ENCODE measurements around the gene HUNK. TPM values are rescaled to one million over a fixed set of nuclear protein-coding genes. Genes with fewer than 3 reads are reported as not detected.

The HUNK gene
- total RNA-seq, 1 donor from 2014 or later = 1.9 TPM

GRCh38 chr21:31930001-31930400 lies 57.2 kb downstream of the HUNK start:
- DNase-seq = no peak
- no peak overlapping the region for H3K4me3 ChIP-seq
- no peaks in the 10 kb centered on the region for H3K36me3 ChIP-seq
- H3K9me3 ChIP-seq = no peaks in the 10 kb centered on the region
- no peak overlapping the region for H3K27ac ChIP-seq
- H3K27me3 ChIP-seq (ENCODE audit: low read depth) = no peaks in the 10 kb centered on the region
- no peak for ATAC-seq
- intact Hi-C loops (cut with DNase I) = no loop called here
- no peaks in the 10 kb centered on the region for H3K4me1 ChIP-seq
- TF ChIP-seq CTCF (IDR thresholded peaks at IDR 0.05) = no peak

GRCh38 chr21:31931644-31932469 lies 59.0 kb downstream of the HUNK start:
- DNase-seq = no peak
- Histone ChIP-seq H3K9me3 (no peaks in the 10 kb centered on the region), H3K36me3 (no peaks in the 10 kb centered on the region), H3K27ac (no peak overlapping the region), H3K4me3 (no peak overlapping the region), H3K4me1 (no peaks in the 10 kb centered on the region), H3K27me3 (ENCODE audit: low read depth) (no peaks in the 10 kb centered on the region)
- ATAC-seq = peak in 1 of 2 donors; percentile 41
- no peak for TF ChIP-seq CTCF (IDR thresholded peaks at IDR 0.05)
- intact Hi-C loops (cut with DNase I) = no loop called here

GRCh38 chr21:31932470-31932764 lies 59.6 kb downstream of the HUNK start:
- no peak overlapping the region for H3K4me3 ChIP-seq
- no peak for TF ChIP-seq CTCF (IDR thresholded peaks at IDR 0.05)
- no peaks in the 10 kb centered on the region for H3K4me1 ChIP-seq
- no peaks in the 10 kb centered on the region for H3K9me3 ChIP-seq
- H3K27me3 ChIP-seq (ENCODE audit: low read depth) = no peaks in the 10 kb centered on the region
- ATAC-seq = no peak
- H3K36me3 ChIP-seq = no peaks in the 10 kb centered on the region
- no peak overlapping the region for H3K27ac ChIP-seq
- intact Hi-C loops (cut with DNase I) = no loop called here
- DNase-seq = no peak

GRCh38 chr21:31937303-31937702 lies 64.5 kb downstream of the HUNK start:
- Histone ChIP-seq H3K4me3 (no peak overlapping the region), H3K36me3 (no peaks in the 10 kb centered on the region), H3K4me1 (no peaks in the 10 kb centered on the region), H3K27me3 (ENCODE audit: low read depth) (no peaks in the 10 kb centered on the region), H3K9me3 (no peaks in the 10 kb centered on the region), H3K27ac (no peak overlapping the region)
- ATAC-seq (no peak), DNase-seq (no peak)
- TF ChIP-seq CTCF (IDR thresholded peaks at IDR 0.05) = no peak
- intact Hi-C loops (cut with DNase I) = no loop called here

- no peaks in the 10 kb centered on the region for H3K9me3 ChIP-seq
- no peak overlapping the region for H3K4me3 ChIP-seq
- no peak for TF ChIP-seq CTCF (IDR thresholded peaks at IDR 0.05)
- H3K27ac ChIP-seq = no peak overlapping the region
- DNase-seq = no peak
- intact Hi-C loops (cut with DNase I) = no loop called here
- no peaks in the 10 kb centered on the region for H3K36me3 ChIP-seq
- no peaks in the 10 kb centered on the region for H3K27me3 ChIP-seq (ENCODE audit: low read depth)
- no peaks in the 10 kb centered on the region for H3K4me1 ChIP-seq
- no peak for ATAC-seq
Measured at GRCh38 chr21:31938330-31939301, 65.8 kb downstream of the HUNK start.
